HG02943 (cell line): ENCODE data around the gene MCM9.
"Not testable (repeated sequence)": the region's sequence is repeated elsewhere in the genome, so short reads cannot be mapped to it uniquely, and the experiment has no call there.

Experiments used
- ATAC-seq: cut with Tn5 transposase; IDR thresholded peaks from one replicate; pipeline ENCODE4 v1.9.1; 2021; ENCODE audit warnings: mild to moderate bottlenecking, low read depth, moderate library complexity; ENCODE audit not compliant: unreplicated experiment

The MCM9 gene

DNA sequence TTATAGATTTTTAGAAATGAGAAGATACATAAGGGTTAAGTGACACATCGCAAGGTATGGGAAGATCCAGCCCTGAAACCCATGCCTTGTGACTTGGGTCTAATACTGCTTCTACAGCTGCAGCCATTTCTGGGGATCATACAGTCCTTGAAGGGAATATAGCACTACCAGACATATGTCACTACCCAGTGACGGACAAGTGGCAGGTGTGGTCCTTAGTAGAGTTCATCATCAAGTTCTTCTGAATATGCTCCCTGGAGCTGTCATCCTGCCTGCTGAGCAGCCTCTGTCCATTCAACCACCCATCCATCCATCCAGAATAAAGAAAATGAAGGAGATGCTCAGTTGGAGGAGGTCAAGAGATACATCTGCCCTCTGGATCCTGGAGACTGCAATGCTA lies 159.6 kb downstream of the MCM9 start:
- no peak for ATAC-seq

GRCh38 chr6:118774581-118774980 lies 160.4 kb downstream of the MCM9 start:
- no peak for ATAC-seq

- no peak for ATAC-seq
Measured at GRCh38 chr6:118772886-118773285, 162.1 kb downstream of the MCM9 start.

DNA sequence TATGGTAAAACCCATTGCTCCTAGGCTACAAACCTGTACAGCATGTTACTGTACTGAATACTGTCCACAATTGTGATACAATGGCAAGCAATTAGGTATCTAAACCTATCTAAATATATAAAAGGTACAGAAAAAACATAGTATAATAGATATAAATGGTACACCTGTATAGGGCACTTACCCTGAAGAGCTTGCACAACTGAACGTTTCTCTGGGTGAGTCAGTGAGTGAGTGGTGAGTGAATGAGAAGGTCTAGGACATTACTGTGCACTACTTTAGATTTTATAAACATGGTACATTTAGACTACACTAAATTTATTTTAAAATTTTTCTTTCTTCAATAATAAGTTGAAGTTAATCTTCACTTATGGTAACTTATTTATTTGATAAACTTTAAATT lies 163.7 kb downstream of the MCM9 start:
- ATAC-seq = no peak

GRCh38 chr6:118770835-118771234 lies 164.1 kb downstream of the MCM9 start:
- ATAC-seq = no peak

DNA sequence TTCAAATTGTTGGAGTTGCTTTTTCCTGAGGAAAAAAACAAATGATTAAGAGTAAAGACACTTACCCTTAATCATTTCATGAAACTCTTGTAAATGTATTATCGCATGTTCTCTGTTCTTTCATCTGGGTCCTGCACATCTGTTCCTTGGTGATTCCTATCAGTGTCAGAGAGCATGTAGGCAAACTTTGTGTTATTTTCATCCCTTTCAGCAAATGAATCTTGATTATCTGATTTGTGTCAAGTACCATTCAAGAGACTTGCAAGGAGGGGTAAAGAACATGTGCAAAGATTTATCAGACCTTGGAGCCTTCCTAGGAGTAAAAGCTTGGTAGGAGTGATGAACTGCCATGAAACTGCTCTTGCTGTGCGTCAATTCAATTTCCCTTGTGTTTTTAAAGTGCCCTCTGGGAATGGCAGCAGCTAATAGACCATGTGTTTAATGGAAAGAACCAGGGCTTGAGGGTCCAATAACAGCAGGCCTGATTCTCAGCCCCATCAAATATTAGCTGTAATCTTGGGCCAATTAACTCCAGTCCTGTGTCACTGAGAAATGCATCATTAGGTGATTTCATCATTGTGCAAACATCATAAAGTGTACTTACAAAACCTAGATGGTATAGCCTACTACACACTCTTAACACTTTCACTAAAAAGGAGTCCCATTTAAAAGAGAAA lies 164.7 kb downstream of the MCM9 start:
- no peak for ATAC-seq

GRCh38 chr6:118768904-118769325 lies 166.0 kb downstream of the MCM9 start:
- no peak for ATAC-seq

- ATAC-seq = no peak
Measured at GRCh38 chr6:118768441-118768840, 166.5 kb downstream of the MCM9 start.

- not testable (repeated sequence) for ATAC-seq
Measured at GRCh38 chr6:118765316-118765715, 169.6 kb downstream of the MCM9 start.

- ATAC-seq = no peak
Measured at GRCh38 chr6:118764766-118765165, 170.2 kb downstream of the MCM9 start.
